DND-41 (cell line): Measurements from ENCODE around the gene DLK1.

Experiments used
- EZH2 ChIP-seq: IDR thresholded peaks from 3 replicates; pipeline ENCODE4 v1.6.1; 2012; ENCODE audit warnings: borderline replicate concordance, low read depth, mild to moderate bottlenecking, moderate library complexity, low read length, inconsistent platforms; ENCODE audit not compliant: severe bottlenecking
- TF ChIP-seq, protein P1 (sequence below): IDR thresholded peaks from 2 replicates; pipeline ENCODE4 v1.5.1; 2012; ENCODE audit warnings: borderline replicate concordance, low read length, moderate library complexity, mild to moderate bottlenecking; ENCODE audit not compliant: poor library complexity, severe bottlenecking; ENCODE audit errors: extremely low read depth

DNA sequence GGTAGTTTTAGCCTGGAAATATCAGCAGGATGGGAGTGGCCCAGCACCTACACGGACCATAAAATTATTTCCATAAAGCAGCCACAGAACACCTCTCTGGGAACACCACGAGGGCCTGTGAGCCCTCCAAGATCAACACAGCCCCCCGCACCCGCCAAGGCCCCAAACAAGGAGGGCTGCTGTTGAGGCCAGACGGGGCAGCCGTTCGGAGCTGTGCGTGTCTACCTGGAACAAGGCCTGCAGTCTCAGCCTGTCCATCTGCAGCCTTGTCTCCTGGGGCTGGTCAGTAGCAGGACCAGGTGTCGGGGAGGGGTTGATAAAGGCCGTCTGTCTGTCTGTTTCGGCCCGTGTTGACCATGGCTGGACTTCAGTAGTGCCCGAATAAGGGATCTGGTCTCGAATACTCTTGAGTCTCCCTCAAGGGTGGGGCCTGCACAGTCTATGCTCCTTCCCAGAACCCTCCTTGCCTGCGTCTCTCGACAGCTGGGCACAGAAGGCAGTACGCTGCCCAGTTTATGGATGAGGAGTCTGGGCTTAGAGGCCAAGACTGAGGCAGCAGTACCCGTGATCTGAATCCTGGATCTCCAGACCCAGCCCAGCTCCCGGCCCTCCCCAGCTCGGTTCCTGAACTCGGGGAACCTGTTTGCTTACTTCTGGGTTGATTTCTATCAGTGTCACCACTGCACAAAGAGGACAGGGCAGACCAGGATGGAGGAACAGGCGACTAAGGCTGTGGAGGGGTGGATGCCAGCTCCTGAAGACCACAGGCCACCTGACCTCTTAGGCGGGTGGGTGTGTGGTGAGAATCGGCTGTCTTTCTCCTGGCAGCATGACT is 23.1 kb upstream of the DLK1 start:
- TF ChIP-seq, protein P1, sequence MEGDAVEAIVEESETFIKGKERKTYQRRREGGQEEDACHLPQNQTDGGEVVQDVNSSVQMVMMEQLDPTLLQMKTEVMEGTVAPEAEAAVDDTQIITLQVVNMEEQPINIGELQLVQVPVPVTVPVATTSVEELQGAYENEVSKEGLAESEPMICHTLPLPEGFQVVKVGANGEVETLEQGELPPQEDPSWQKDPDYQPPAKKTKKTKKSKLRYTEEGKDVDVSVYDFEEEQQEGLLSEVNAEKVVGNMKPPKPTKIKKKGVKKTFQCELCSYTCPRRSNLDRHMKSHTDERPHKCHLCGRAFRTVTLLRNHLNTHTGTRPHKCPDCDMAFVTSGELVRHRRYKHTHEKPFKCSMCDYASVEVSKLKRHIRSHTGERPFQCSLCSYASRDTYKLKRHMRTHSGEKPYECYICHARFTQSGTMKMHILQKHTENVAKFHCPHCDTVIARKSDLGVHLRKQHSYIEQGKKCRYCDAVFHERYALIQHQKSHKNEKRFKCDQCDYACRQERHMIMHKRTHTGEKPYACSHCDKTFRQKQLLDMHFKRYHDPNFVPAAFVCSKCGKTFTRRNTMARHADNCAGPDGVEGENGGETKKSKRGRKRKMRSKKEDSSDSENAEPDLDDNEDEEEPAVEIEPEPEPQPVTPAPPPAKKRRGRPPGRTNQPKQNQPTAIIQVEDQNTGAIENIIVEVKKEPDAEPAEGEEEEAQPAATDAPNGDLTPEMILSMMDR = no peak
- TF ChIP-seq EZH2 = no peak
